ENCODE data around the gene MRPL10.

GRCh38 chr17:47872019-47872650 lies 40.8 kb upstream of the MRPL10 start:
- TF ChIP-seq CTCF (conservative IDR thresholded peaks at IDR 0.05; ENCODE audit: low read depth, low read length) = no peak
- TF ChIP-seq EZH2 (IDR thresholded peaks at IDR 0.05; ENCODE audit: low read length, unreplicated experiment) = no peak

All from PC-3 (cell line).